CD14-positive monocyte (primary cell): ENCODE data around the gene NR2F2. TPM values are rescaled to one million over a fixed set of nuclear protein-coding genes. Genes with fewer than 3 reads are reported as not detected.

Experiments used
- DNase-seq, 3 donors: peaks; one replicate each; pipeline ENCODE4 v3.0.0-alpha.2; 2011 to 2022
- H2AFZ ChIP-seq: 2 replicates; pipeline ENCODE4 v1.6.0; 2012; ENCODE audit warnings: mild to moderate bottlenecking, low read depth, low read length, inconsistent platforms; ENCODE audit not compliant: insufficient read depth, poor library complexity, severe bottlenecking
- H3K27ac ChIP-seq, 2 donors: 1 replicate in 1 of 2; 2 replicates in 1 of 2; pipeline ENCODE4 v1.5.1; 2012 to 2013; ENCODE audit warnings: low read length in 2 of 2, control low read depth in 1 of 2, inconsistent platforms in 1 of 2, low read depth in 1 of 2, mild to moderate bottlenecking in 1 of 2
- H3K27me3 ChIP-seq, 2 donors: one replicate each; pipeline versions ENCODE4 v1.6.0 to v1.6.1; 2011 to 2013; ENCODE audit warnings: low read length in 2 of 2; ENCODE audit not compliant: control insufficient read depth in 2 of 2, insufficient read depth in 2 of 2
- H3K36me3 ChIP-seq, 2 donors: replicated peaks in 1 of 2; 1 replicate in 1 of 2; 2 replicates in 1 of 2; pipeline versions ENCODE4 v1.5.1 to v1.6.1; 2012 to 2013; ENCODE audit warnings: low read length in 2 of 2, control low read depth in 1 of 2, inconsistent platforms in 1 of 2, mild to moderate bottlenecking in 1 of 2; ENCODE audit not compliant: insufficient read depth in 2 of 2, control insufficient read depth in 1 of 2
- H3K4me1 ChIP-seq, 2 donors: 1 replicate in 1 of 2; 2 replicates in 1 of 2; pipeline versions ENCODE4 v1.5.1 to v1.6.1; 2012 to 2013; ENCODE audit warnings: low read length in 2 of 2, control low read depth in 1 of 2, inconsistent platforms in 1 of 2, mild to moderate bottlenecking in 1 of 2, moderate library complexity in 1 of 2; ENCODE audit not compliant: insufficient read depth in 2 of 2, control insufficient read depth in 1 of 2
- H3K4me2 ChIP-seq: replicated peaks from 2 replicates; pipeline ENCODE3; 2012; ENCODE audit warnings: low read length, moderate library complexity, mild to moderate bottlenecking; ENCODE audit not compliant: poor library complexity, severe bottlenecking; ENCODE audit errors: extremely low read depth
- H3K4me3 ChIP-seq, 3 experiments: fragments of 200-600 bp in 1 of 3; sonication (generic) in 1 of 3; replicated peaks in 1 of 3; 1 replicate in 2 of 3; 2 replicates in 1 of 3; pipeline ENCODE4 v1.5.1; 2011 to 2013; ENCODE audit warnings: low read length in 3 of 3, mild to moderate bottlenecking in 3 of 3, control low read depth in 2 of 3, low read depth in 2 of 3, inconsistent platforms in 1 of 3, moderate library complexity in 1 of 3
- H3K79me2 ChIP-seq: 2 replicates; pipeline ENCODE4 v1.6.0; 2012; ENCODE audit warnings: mild to moderate bottlenecking, control low read depth, inconsistent platforms, low read length, moderate library complexity; ENCODE audit not compliant: insufficient read depth
- H3K9ac ChIP-seq: 2 replicates; pipeline ENCODE4 v1.6.0; 2017; ENCODE audit warnings: low read length, mild to moderate bottlenecking; ENCODE audit not compliant: insufficient read depth, poor library complexity, severe bottlenecking
- H3K9me3 ChIP-seq, 2 donors: replicated peaks in 1 of 2; 1 replicate in 1 of 2; 2 replicates in 1 of 2; pipeline versions ENCODE4 v1.5.1 to v1.6.1; 2012 to 2013; ENCODE audit warnings: low read length in 2 of 2, control low read depth in 1 of 2; ENCODE audit not compliant: control insufficient read depth in 1 of 2, insufficient read depth in 1 of 2
- H4K20me1 ChIP-seq: 2 replicates; pipeline ENCODE4 v1.6.0; 2012; ENCODE audit warnings: mild to moderate bottlenecking, low read length, control low read depth, moderate library complexity; ENCODE audit not compliant: insufficient read depth
- H3K27ac Mint-ChIP-seq, 7 donors: one replicate each; pipeline ENCODE4 v1.8.0; 2020; ENCODE audit warnings: mild to moderate bottlenecking in 7 of 7, mixed read lengths in 7 of 7, moderate library complexity in 6 of 7, inconsistent platforms in 2 of 7
- H3K27me3 Mint-ChIP-seq, 3 donors: one replicate each; pipeline ENCODE4 v1.8.0; 2021 to 2022; ENCODE audit warnings: low read depth in 3 of 3, mild to moderate bottlenecking in 3 of 3, mixed read lengths in 3 of 3, moderate library complexity in 3 of 3, inconsistent platforms in 1 of 3
- H3K36me3 Mint-ChIP-seq, 2 donors: one replicate each; pipeline ENCODE4 v1.8.0; 2020; ENCODE audit warnings: mixed read lengths in 2 of 2, inconsistent platforms in 1 of 2, mild to moderate bottlenecking in 1 of 2
- H3K4me1 Mint-ChIP-seq: one replicate; pipeline ENCODE4 v1.8.0; 2020; ENCODE audit warnings: mild to moderate bottlenecking, mixed read lengths
- H3K4me3 Mint-ChIP-seq, 2 donors: one replicate each; pipeline ENCODE4 v1.8.0; 2020; ENCODE audit warnings: mild to moderate bottlenecking in 2 of 2, mixed read lengths in 2 of 2, moderate library complexity in 1 of 2
- H3K9me3 Mint-ChIP-seq, 7 donors: one replicate each; pipeline ENCODE4 v1.8.0; 2020 to 2022; ENCODE audit warnings: mixed read lengths in 7 of 7, mild to moderate bottlenecking in 6 of 7, moderate library complexity in 6 of 7, inconsistent platforms in 2 of 7
- WGBS: methylation state at CpG from one replicate; pipeline ENCODE4 v1.1.5; 2013; ENCODE audit warnings: missing lambda C conversion rate; ENCODE audit not compliant: insufficient coverage; 5-methylcytosine and 5-hydroxymethylcytosine counted together
- intact Hi-C, 2 donors: fragments of 100-400 bp; cut with micrococcal nuclease; formaldehyde crosslinking; loops; one replicate each; pipeline versions ENCODE4 v1.15.0 to v1.15.1; 2023
- polyA plus RNA-seq, 3 donors: library from polyadenylated mRNA; depleted of rRNA in 1 of 3; unstranded in 2 of 3; stranded (reverse) in 1 of 3; fragments of 300-500 nt in 2 of 3; fragments of >200 nt in 1 of 3; fragmentation: Illumina TruSeq in 2 of 3; gene quantifications; 1 replicate in 2 of 3; 2 replicates in 1 of 3; pipeline ENCODE4 v1.2.3, GENCODE V29; 2012 to 2021
- TF ChIP-seq, protein P1 (sequence below): fragments of 200-600 bp; IDR thresholded peaks from one replicate; pipeline ENCODE4 v1.8.0; 2022; ENCODE audit warnings: antibody characterized with exemption, mild to moderate bottlenecking

Gene NR2F2
- polyA plus RNA-seq, 3 donors = not detected

DNA sequence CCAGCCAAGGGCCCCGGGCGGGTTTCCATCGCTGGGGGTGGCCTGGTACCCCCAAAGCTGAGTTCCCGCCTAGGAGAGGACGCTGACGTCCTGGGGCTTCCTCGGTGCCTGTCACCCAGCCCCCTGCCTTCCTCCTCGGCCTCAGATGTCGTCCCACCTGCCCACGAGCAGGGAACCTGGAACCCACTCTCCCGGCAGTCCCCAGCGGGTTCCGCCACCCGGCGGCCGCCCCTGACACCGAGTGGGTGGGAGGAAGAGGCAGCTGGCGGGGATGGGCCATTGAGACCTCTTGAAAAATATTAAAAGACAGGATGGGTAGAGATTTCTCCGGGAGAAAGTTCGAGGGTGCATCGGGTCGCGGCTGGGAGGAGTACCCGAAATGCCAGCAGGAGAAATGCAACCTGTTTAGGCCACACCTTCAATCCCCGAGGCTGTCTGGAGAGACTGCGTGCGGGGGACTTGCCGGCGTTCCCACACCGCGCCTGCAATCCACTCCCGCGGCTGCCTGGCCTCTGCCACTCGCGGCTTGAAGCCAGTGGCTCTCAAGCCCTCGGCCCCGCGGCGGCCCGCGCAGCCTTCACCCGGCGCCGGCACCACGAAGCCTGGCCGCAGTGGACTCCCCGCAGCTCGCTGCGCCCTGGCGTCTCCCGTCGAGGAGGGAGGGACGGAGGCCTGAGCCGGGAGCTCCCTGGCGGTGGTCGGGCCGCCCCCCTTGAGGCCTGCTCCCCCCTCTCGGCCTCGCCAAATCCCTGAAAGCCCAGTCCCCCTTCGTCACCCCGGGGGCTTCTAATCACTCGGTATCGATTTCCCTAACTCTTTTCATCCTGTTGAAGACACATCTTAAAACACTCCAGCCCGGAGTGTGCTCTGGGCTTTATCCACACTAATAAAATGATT lies 8.6 kb upstream of the NR2F2 start:
- Histone ChIP-seq H3K79me2 (no peaks in the 10 kb centered on the region), H4K20me1 (no peaks in the 10 kb centered on the region), H2AFZ (no peak overlapping the region), H3K27me3 (peaks cover 71 to 95% of the 10 kb centered on the region in 2 donors), H3K4me2 (no peak overlapping the region), H3K27ac (no peak overlapping the region), H3K4me3 (no peak overlapping the region), H3K9ac (no peak overlapping the region), H3K4me1 (peaks cover 5% of the 10 kb centered on the region in 2 donors), H3K36me3 (no peaks in the 10 kb centered on the region), H3K9me3 (peaks cover 0 to 49% of the 10 kb centered on the region in 2 donors)
- H3K36me3 Mint-ChIP-seq = peaks cover 1 to 10% of the 10 kb centered on the region in 2 donors
- WGBS = 4% methylated on average over 57 of the region's 64 CpGs
- H3K27ac Mint-ChIP-seq = no peak overlapping the region
- H3K4me1 Mint-ChIP-seq = peaks cover 7% of the 10 kb centered on the region
- DNase-seq = no peak
- intact Hi-C loops = no loop called here
- H3K27me3 Mint-ChIP-seq = peaks cover 79 to 92% (median 81%) of the 10 kb centered on the region in 3 donors
- H3K4me3 Mint-ChIP-seq = peak overlapping the region in 1 of 2 donors; percentile 74
- peaks cover 0 to 24% (median 8%) of the 10 kb centered on the region in 7 donors for H3K9me3 Mint-ChIP-seq
- TF ChIP-seq, protein P1, sequence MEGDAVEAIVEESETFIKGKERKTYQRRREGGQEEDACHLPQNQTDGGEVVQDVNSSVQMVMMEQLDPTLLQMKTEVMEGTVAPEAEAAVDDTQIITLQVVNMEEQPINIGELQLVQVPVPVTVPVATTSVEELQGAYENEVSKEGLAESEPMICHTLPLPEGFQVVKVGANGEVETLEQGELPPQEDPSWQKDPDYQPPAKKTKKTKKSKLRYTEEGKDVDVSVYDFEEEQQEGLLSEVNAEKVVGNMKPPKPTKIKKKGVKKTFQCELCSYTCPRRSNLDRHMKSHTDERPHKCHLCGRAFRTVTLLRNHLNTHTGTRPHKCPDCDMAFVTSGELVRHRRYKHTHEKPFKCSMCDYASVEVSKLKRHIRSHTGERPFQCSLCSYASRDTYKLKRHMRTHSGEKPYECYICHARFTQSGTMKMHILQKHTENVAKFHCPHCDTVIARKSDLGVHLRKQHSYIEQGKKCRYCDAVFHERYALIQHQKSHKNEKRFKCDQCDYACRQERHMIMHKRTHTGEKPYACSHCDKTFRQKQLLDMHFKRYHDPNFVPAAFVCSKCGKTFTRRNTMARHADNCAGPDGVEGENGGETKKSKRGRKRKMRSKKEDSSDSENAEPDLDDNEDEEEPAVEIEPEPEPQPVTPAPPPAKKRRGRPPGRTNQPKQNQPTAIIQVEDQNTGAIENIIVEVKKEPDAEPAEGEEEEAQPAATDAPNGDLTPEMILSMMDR = no peak

DNA sequence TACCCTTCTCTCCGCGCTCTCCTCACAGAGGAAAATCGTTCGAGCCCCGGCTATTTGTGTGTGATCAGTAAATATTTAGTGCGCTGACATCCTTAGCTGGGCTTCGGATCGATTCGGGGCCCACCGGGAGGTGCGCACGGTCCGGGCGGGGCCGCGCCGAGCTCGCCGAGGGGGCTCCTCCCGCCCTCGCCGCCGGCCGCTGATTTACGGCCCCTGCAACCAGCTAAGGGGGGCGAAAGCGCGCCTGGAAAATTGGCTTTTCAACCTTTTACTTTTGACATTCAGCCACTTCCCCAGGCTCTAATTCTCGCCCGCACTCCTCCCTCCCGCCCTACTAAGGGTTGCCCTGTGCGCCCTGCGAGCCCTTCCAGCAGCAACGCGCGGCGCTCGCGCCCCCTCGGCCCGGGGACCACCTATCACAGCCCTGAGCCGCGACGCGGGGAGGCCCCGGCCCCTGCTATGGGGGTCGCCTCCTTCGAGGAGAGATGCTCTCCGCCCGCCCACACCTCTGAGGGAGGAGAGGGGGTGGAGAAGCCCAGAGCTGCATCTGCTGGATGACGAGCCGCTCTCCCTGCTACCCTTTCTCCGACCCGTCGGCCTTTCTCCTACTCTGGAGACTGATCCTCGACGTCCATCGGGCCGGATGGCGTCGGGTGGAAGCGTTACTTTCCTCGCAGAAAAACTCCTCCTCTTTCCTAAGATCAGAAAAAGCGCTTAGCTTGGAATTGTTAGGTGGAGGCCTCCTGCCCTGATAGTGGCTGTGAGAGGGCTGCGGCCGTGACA lies 7.8 kb upstream of the NR2F2 start:
- Histone ChIP-seq H3K79me2 (no peaks in the 10 kb centered on the region), H3K27ac (no peak overlapping the region), H2AFZ (no peak overlapping the region), H3K27me3 (peaks cover 77 to 97% of the 10 kb centered on the region in 2 donors), H3K4me3 (no peak overlapping the region), H3K4me1 (peaks cover 6 to 10% of the 10 kb centered on the region in 2 donors), H3K4me2 (no peak overlapping the region), H3K36me3 (no peaks in the 10 kb centered on the region), H3K9me3 (peaks cover 0 to 51% of the 10 kb centered on the region in 2 donors), H3K9ac (no peak overlapping the region), H4K20me1 (no peaks in the 10 kb centered on the region)
- H3K9me3 Mint-ChIP-seq = peaks cover 0 to 25% (median 8%) of the 10 kb centered on the region in 7 donors
- H3K27ac Mint-ChIP-seq = no peak overlapping the region
- WGBS = 2% methylated on average over 36 of the region's 66 CpGs
- TF ChIP-seq, protein P1 = no peak
- peak overlapping the region in 1 of 2 donors; percentile 74 for H3K4me3 Mint-ChIP-seq
- DNase-seq = no peak
- H3K4me1 Mint-ChIP-seq = peaks cover 10% of the 10 kb centered on the region
- intact Hi-C loops = no loop called here
- peaks cover 79 to 94% (median 89%) of the 10 kb centered on the region in 3 donors for H3K27me3 Mint-ChIP-seq
- peaks cover 3 to 10% of the 10 kb centered on the region in 2 donors for H3K36me3 Mint-ChIP-seq
